H9 (cell line): ENCODE data around the gene MED25. TPM values are rescaled to one million over a fixed set of nuclear protein-coding genes. Genes with fewer than 3 reads are reported as not detected.

ENCODE experiments used
- DNase-seq: peaks from one replicate; pipeline ENCODE4 v3.0.0-alpha.2; 2017
- H2AFZ ChIP-seq: one replicate; pipeline ENCODE4 v1.6.1; 2013; ENCODE audit warnings: mild to moderate bottlenecking, low read length, control low read depth, moderate library complexity
- H2AK5ac ChIP-seq: 2 replicates; pipeline ENCODE4 v1.6.1; 2013; ENCODE audit warnings: low read length, control low read depth, mixed read lengths; ENCODE audit not compliant: insufficient read length
- H2BK120ac ChIP-seq: one replicate; pipeline ENCODE4 v1.6.1; 2013; ENCODE audit warnings: low read depth, mild to moderate bottlenecking, low read length, control low read depth, inconsistent platforms; ENCODE audit not compliant: poor library complexity, severe bottlenecking
- H2BK12ac ChIP-seq: 2 replicates; pipeline ENCODE4 v1.6.1; 2013; ENCODE audit warnings: low read length, control low read depth, mixed read lengths, low read depth; ENCODE audit not compliant: insufficient read length
- H2BK15ac ChIP-seq: 2 replicates; pipeline ENCODE4 v1.6.1; 2013; ENCODE audit warnings: low read depth, low read length, control low read depth
- H2BK20ac ChIP-seq: one replicate; pipeline ENCODE4 v1.6.1; 2013; ENCODE audit warnings: low read depth, mild to moderate bottlenecking, low read length, control low read depth, inconsistent platforms; ENCODE audit not compliant: poor library complexity, severe bottlenecking
- H2BK5ac ChIP-seq: 2 replicates; pipeline ENCODE4 v1.6.1; 2013; ENCODE audit warnings: low read length, control low read depth, mixed read lengths; ENCODE audit not compliant: insufficient read length
- H3K14ac ChIP-seq: 2 replicates; pipeline ENCODE4 v1.6.1; 2013; ENCODE audit warnings: low read length, control low read depth; ENCODE audit not compliant: insufficient read depth
- H3K18ac ChIP-seq: 2 replicates; pipeline ENCODE4 v1.6.1; 2013; ENCODE audit warnings: low read depth, mild to moderate bottlenecking, mixed read lengths, low read length, control low read depth; ENCODE audit not compliant: insufficient read length
- H3K23ac ChIP-seq: 2 replicates; pipeline ENCODE4 v1.6.1; 2013; ENCODE audit warnings: low read length, control low read depth, mixed read lengths, low read depth; ENCODE audit not compliant: insufficient read length
- H3K23me2 ChIP-seq: 2 replicates; pipeline ENCODE4 v1.6.1; 2013; ENCODE audit warnings: low read depth, mild to moderate bottlenecking, mixed read lengths, low read length, control low read depth; ENCODE audit not compliant: insufficient read length, poor library complexity, severe bottlenecking
- H3K27ac ChIP-seq: 2 replicates; pipeline ENCODE4 v1.5.1; 2013; ENCODE audit warnings: low read length, control low read depth, mixed read lengths, low read depth; ENCODE audit not compliant: insufficient read length
- H3K27me3 ChIP-seq: 2 replicates; pipeline ENCODE4 v1.6.1; 2013; ENCODE audit warnings: low read length, control low read depth, inconsistent platforms; ENCODE audit not compliant: insufficient read depth
- H3K4ac ChIP-seq: 2 replicates; pipeline ENCODE4 v1.6.1; 2013; ENCODE audit warnings: low read depth, mild to moderate bottlenecking, control low read depth, inconsistent platforms, low read length, moderate library complexity
- H3K4me1 ChIP-seq: 2 replicates; pipeline ENCODE4 v1.6.1; 2013; ENCODE audit warnings: low read length, control low read depth, inconsistent platforms; ENCODE audit not compliant: insufficient read depth
- H3K4me2 ChIP-seq: 2 replicates; pipeline ENCODE4 v1.6.1; 2013; ENCODE audit warnings: low read length, control low read depth, mixed read lengths; ENCODE audit not compliant: insufficient read length, insufficient read depth
- H3K56ac ChIP-seq: 2 replicates; pipeline ENCODE4 v1.6.1; 2013; ENCODE audit warnings: low read depth, mild to moderate bottlenecking, mixed read lengths, low read length, control low read depth; ENCODE audit not compliant: insufficient read length
- H3K79me1 ChIP-seq: 2 replicates; pipeline ENCODE4 v1.6.1; 2013; ENCODE audit warnings: low read depth, mild to moderate bottlenecking, moderate library complexity, low read length, control low read depth, inconsistent platforms; ENCODE audit not compliant: insufficient read depth, poor library complexity, severe bottlenecking
- H3K79me2 ChIP-seq: 2 replicates; pipeline ENCODE4 v1.6.1; 2013; ENCODE audit warnings: low read length, control low read depth, inconsistent platforms; ENCODE audit not compliant: insufficient read depth
- H3K9ac ChIP-seq: 2 replicates; pipeline ENCODE4 v1.6.1; 2013; ENCODE audit warnings: low read length, control low read depth, mixed read lengths; ENCODE audit not compliant: insufficient read length; ENCODE audit errors: extremely low read depth
- H3K9me3 ChIP-seq: one replicate; pipeline ENCODE4 v1.6.1; 2013; ENCODE audit warnings: low read depth, low read length, inconsistent platforms; ENCODE audit not compliant: control insufficient read depth
- H3T11ph ChIP-seq: one replicate; pipeline ENCODE4 v1.6.1; 2013; ENCODE audit warnings: mild to moderate bottlenecking, low read length, control low read depth, inconsistent platforms
- H4K20me1 ChIP-seq: one replicate; pipeline ENCODE4 v1.6.1; 2013; ENCODE audit not compliant: control insufficient read depth, insufficient read length, insufficient read depth
- H4K5ac ChIP-seq: 2 replicates; pipeline ENCODE4 v1.6.1; 2013; ENCODE audit warnings: low read depth, mild to moderate bottlenecking, mixed read lengths, low read length, control low read depth; ENCODE audit not compliant: insufficient read length
- H4K8ac ChIP-seq: replicated peaks from 2 replicates; pipeline ENCODE4 v1.6.1; 2013; ENCODE audit warnings: low read length, control low read depth, mixed read lengths, low read depth; ENCODE audit not compliant: insufficient read length
- H4K91ac ChIP-seq: 2 replicates; pipeline ENCODE4 v1.6.1; 2013; ENCODE audit warnings: low read depth, mild to moderate bottlenecking, moderate library complexity, mixed read lengths, low read length, control low read depth; ENCODE audit not compliant: insufficient read length
- H3K27ac Mint-ChIP-seq, 3 experiments: 2 replicates in 2 of 3; 3 replicates in 1 of 3; pipeline ENCODE4 v1.8.0; 2020 to 2021; ENCODE audit warnings: mixed read lengths in 3 of 3, mild to moderate bottlenecking in 1 of 3, moderate library complexity in 1 of 3
- H3K27me3 Mint-ChIP-seq: 2 replicates; pipeline ENCODE4 v1.8.0; 2021; ENCODE audit warnings: low read depth, mild to moderate bottlenecking, moderate library complexity, mixed read lengths
- H3K36me3 Mint-ChIP-seq, 3 experiments: 2 replicates in 2 of 3; 3 replicates in 1 of 3; pipeline ENCODE4 v1.8.0; 2020 to 2021; ENCODE audit warnings: low read depth in 3 of 3, mixed read lengths in 3 of 3; ENCODE audit not compliant: insufficient read depth in 1 of 3
- H3K4me1 Mint-ChIP-seq, 2 experiments: 2 replicates each; pipeline ENCODE4 v1.8.0; 2020; ENCODE audit warnings: mixed read lengths in 2 of 2
- H3K4me3 Mint-ChIP-seq, 2 experiments: 2 replicates in 1 of 2; 3 replicates in 1 of 2; pipeline ENCODE4 v1.8.0; 2020 to 2021; ENCODE audit warnings: mild to moderate bottlenecking in 2 of 2, mixed read lengths in 2 of 2, moderate library complexity in 1 of 2
- H3K9me3 Mint-ChIP-seq, 2 experiments: 2 replicates in 1 of 2; 3 replicates in 1 of 2; pipeline ENCODE4 v1.8.0; 2020; ENCODE audit warnings: mild to moderate bottlenecking in 2 of 2, mixed read lengths in 2 of 2, moderate library complexity in 1 of 2
- CTCF ChIP-seq: fragments of 200-600 bp; sonication (generic); conservative IDR thresholded peaks from 3 replicates; pipeline ENCODE4 v1.8.0; 2021; ENCODE audit warnings: antibody characterized with exemption, mild to moderate bottlenecking
- WGBS: extraction: QIAGEN DNeasy Blood & Tissue Kit; methylation state at CpG from one replicate; pipeline ENCODE4 v1.1.7; 2013; ENCODE audit warnings: missing lambda C conversion rate, low lambda C conversion rate, mixed read lengths; ENCODE audit not compliant: insufficient read length; ENCODE audit errors: extremely low coverage; 5-methylcytosine and 5-hydroxymethylcytosine counted together
- total RNA-seq: library from RNA; stranded (reverse); gene quantifications from 2 replicates; pipeline ENCODE4 v1.2.1, GENCODE V29; 2021

Gene MED25
- total RNA-seq, 1 experiment from 2014 or later: 77.5 TPM

- Mint-ChIP-seq H3K27me3 (no peaks in the 10 kb centered on the region; the same call in none of the 2 replicates), H3K9me3 (peaks cover 0 to 4% of the 10 kb centered on the region in 2 experiments; a peak in 2 of 5 replicates), H3K4me1 (peaks cover 22 to 27% of the 10 kb centered on the region in 2 experiments), H3K36me3 (peaks cover 35 to 60% (median 52%) of the 10 kb centered on the region in 3 experiments), H3K27ac (peak overlapping the region in 2 of 3 experiments; percentile 22 to 34; a peak in 3 of 7 replicates), H3K4me3 (peak overlapping the region; percentile 80 to 81)
- Histone ChIP-seq H3K18ac (no peak overlapping the region), H3K27ac (no peak overlapping the region), H2AK5ac (no peak overlapping the region), H2AFZ (no peak overlapping the region), H3K4me1 (no peaks in the 10 kb centered on the region; the same call in 1 of the 2 replicates), H2BK12ac (no peak overlapping the region), H3K23ac (no peak overlapping the region), H4K20me1 (peaks cover 6% of the 10 kb centered on the region), H4K5ac (no peak overlapping the region), H2BK20ac (no peak overlapping the region), H2BK120ac (no peak overlapping the region), H3K56ac (no peak overlapping the region), H3K4me2 (peak overlapping the region; percentile 90), H4K8ac (no peak overlapping the region), H3K9ac (no peak overlapping the region), H2BK15ac (no peak overlapping the region), H3K14ac (no peak overlapping the region), H4K91ac (no peak overlapping the region), H3K23me2 (peaks cover 10% of the 10 kb centered on the region), H3K4ac (no peak overlapping the region), H3K9me3 (no peaks in the 10 kb centered on the region), H3K27me3 (no peaks in the 10 kb centered on the region), H3K79me2 (peaks cover 9% of the 10 kb centered on the region; the same call in 1 of the 2 replicates), H3K79me1 (peaks cover 11% of the 10 kb centered on the region), H2BK5ac (no peak overlapping the region), H3T11ph (no peak overlapping the region)
- no peak for TF ChIP-seq CTCF
- no CpG with 5 or more reads among the region's 14 CpGs for WGBS
- DNase-seq: no peak
Observed at GRCh38 chr19:49852631-49853126, 34.6 kb downstream of the MED25 start.
